Thoracic aorta (tissue), 2 donors: ENCODE measurements around the gene OR8D2. TPM values are rescaled to one million over a fixed set of nuclear protein-coding genes. Genes with fewer than 3 reads are reported as not detected.

Source experiments
- ATAC-seq: fragments of 150-250 bp; one replicate; pipeline ENCODE4 v1.8.0; 2017; ENCODE audit warnings: low read depth; ENCODE audit not compliant: insufficient number of reproducible peaks, low FRiP score
- DNase-seq: peaks from one replicate; pipeline ENCODE4 v3.0.0-alpha.2; 2020; ENCODE audit warnings: low spot score
- H3K27ac ChIP-seq, 2 donors: fragments of 200-600 bp; sonication (generic); 1 replicate in 1 of 2; 2 replicates in 1 of 2; pipeline ENCODE4 v1.5.1; 2016; ENCODE audit warnings: mild to moderate bottlenecking in 2 of 2, moderate library complexity in 2 of 2
- H3K27me3 ChIP-seq: fragments of 200-600 bp; sonication (generic); replicated peaks from 2 replicates; pipeline ENCODE4 v1.6.0; 2016; ENCODE audit warnings: mild to moderate bottlenecking; ENCODE audit not compliant: insufficient read depth
- H3K36me3 ChIP-seq: fragments of 200-600 bp; sonication (generic); one replicate; pipeline ENCODE4 v1.5.1; 2016
- H3K4me1 ChIP-seq, 2 donors: fragments of 200-600 bp; sonication (generic); 1 replicate in 1 of 2; 2 replicates in 1 of 2; pipeline versions ENCODE4 v1.5.1 to v1.6.0; 2016; ENCODE audit warnings: low read depth in 2 of 2, mild to moderate bottlenecking in 1 of 2; ENCODE audit not compliant: control insufficient read depth in 1 of 2
- H3K4me3 ChIP-seq: fragments of 200-600 bp; sonication (generic); 2 replicates; pipeline ENCODE4 v1.5.1; 2016; ENCODE audit warnings: mild to moderate bottlenecking
- H3K9me3 ChIP-seq: fragments of 200-600 bp; sonication (generic); 2 replicates; pipeline ENCODE4 v1.5.1; 2016
- total RNA-seq, 2 donors: library from RNA; depleted of rRNA; stranded (reverse); fragments of >200 nt; gene quantifications; one replicate each; pipeline versions ENCODE4 v1.1.0 to v1.2.3, GENCODE V29; 2016
- TF ChIP-seq, protein P1 (sequence below): fragments of 200-600 bp; sonication (generic); IDR thresholded peaks from one replicate; pipeline ENCODE4 v1.5.1; 2019; ENCODE audit warnings: antibody characterized with exemption

OR8D2 gene
- total RNA-seq, 2 donors from 2014 or later: not detected

DNA sequence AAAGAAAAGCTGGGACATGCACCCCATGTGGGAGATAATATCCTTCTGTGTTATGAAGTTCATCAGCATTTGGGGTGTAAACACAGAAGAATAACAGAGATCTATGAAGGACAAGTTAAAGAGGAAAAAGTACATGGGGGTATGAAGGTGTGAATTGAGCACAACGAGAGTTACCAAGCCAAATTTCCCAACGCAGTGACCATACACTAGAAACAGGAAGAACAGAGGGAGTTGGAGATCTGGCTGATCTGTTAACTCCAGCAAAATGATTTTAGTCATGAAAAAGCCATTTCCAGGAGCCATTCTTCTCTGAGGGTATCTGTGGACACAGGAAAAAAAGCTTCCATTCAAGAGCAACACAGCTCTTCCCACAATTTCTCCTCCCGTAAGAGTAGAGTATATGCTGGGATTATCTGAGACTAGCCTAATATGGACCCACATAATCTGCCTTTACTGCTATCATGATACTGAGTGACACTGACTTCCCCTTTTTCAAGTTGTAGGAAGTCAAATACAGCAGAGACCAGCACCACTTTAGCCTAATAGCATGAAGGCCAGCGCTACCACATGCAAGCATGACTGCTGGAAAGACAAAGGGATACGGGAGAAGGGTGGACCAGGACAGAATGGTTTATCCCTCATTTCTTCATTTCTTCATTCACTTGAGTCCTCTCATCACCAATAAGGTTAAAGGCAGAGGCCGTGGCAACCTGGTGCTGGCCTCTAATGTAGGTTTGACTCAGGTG lies 19.6 kb upstream of the OR8D2 start:
- Histone ChIP-seq H3K9me3 (no peaks in the 10 kb centered on the region), H3K27me3 (no peaks in the 10 kb centered on the region), H3K4me3 (no peak overlapping the region), H3K27ac (no peak overlapping the region), H3K36me3 (no peaks in the 10 kb centered on the region), H3K4me1 (no peaks in the 10 kb centered on the region)
- TF ChIP-seq, protein P1, sequence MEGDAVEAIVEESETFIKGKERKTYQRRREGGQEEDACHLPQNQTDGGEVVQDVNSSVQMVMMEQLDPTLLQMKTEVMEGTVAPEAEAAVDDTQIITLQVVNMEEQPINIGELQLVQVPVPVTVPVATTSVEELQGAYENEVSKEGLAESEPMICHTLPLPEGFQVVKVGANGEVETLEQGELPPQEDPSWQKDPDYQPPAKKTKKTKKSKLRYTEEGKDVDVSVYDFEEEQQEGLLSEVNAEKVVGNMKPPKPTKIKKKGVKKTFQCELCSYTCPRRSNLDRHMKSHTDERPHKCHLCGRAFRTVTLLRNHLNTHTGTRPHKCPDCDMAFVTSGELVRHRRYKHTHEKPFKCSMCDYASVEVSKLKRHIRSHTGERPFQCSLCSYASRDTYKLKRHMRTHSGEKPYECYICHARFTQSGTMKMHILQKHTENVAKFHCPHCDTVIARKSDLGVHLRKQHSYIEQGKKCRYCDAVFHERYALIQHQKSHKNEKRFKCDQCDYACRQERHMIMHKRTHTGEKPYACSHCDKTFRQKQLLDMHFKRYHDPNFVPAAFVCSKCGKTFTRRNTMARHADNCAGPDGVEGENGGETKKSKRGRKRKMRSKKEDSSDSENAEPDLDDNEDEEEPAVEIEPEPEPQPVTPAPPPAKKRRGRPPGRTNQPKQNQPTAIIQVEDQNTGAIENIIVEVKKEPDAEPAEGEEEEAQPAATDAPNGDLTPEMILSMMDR: no peak
- DNase-seq (no peak), ATAC-seq (no peak)

DNA sequence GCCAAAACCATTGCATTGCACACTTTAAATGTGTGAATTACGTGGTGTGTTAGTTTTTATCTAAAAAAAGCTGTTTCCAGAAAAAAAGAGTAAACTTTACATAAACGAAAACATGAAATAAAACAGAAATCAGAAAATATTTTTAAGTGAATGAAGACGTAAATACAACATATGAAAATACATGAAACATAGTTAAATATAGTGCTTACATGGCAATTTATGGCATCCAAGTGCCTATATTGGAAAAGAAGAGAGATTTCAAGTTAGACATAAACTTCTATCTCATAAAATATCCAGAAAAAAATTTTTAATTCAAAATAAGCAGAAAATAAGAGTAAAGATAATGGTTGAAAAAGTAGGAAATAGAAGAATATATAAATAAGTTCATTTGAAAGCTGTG lies 11.9 kb upstream of the OR8D2 start:
- Histone ChIP-seq H3K4me3 (no peak overlapping the region), H3K4me1 (no peaks in the 10 kb centered on the region), H3K36me3 (no peaks in the 10 kb centered on the region), H3K9me3 (no peaks in the 10 kb centered on the region), H3K27ac (no peak overlapping the region), H3K27me3 (no peaks in the 10 kb centered on the region)
- ATAC-seq (no peak), DNase-seq (no peak)
- TF ChIP-seq, protein P1: no peak

- ATAC-seq: no peak
- DNase-seq: no peak
- H3K4me3 ChIP-seq: no peak overlapping the region
- no peak overlapping the region for H3K27ac ChIP-seq
- H3K36me3 ChIP-seq: no peaks in the 10 kb centered on the region
- H3K27me3 ChIP-seq: no peaks in the 10 kb centered on the region
- no peaks in the 10 kb centered on the region for H3K4me1 ChIP-seq
- no peaks in the 10 kb centered on the region for H3K9me3 ChIP-seq
- TF ChIP-seq, protein P1: no peak
Observed at GRCh38 chr11:124329787-124330478, 9.9 kb upstream of the OR8D2 start.

- H3K27me3 ChIP-seq: no peaks in the 10 kb centered on the region
- no peaks in the 10 kb centered on the region for H3K4me1 ChIP-seq
Observed at GRCh38 chr11:124327775-124328174, 7.8 kb upstream of the OR8D2 start.

DNA sequence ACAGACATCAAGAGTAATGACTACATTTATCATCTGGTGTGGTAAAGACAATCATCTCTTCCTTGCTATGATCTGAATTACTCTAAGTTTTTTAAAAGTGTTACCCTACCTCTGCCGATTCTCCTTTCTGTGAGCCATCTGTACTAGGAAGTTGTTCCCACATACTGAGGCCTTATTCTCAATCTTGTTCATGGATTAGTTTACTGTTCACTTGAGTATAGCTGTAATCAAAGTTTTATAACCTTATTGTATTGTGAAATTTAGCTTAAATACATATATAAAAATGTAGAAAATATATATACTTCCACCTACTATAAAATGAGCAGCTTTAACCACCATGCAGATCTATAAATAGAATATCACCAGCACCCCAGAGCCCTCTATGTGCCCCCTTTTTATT lies 2.4 kb upstream of the OR8D2 start:
- Histone ChIP-seq H3K36me3 (no peaks in the 10 kb centered on the region), H3K4me3 (no peak overlapping the region), H3K9me3 (no peaks in the 10 kb centered on the region), H3K27ac (no peak overlapping the region), H3K27me3 (no peaks in the 10 kb centered on the region), H3K4me1 (no peaks in the 10 kb centered on the region)
- ATAC-seq (no peak), DNase-seq (no peak)
- TF ChIP-seq, protein P1: no peak

More at GRCh38 chr11:124327775-124328174, 7.8 kb upstream of the OR8D2 start:
- Histone ChIP-seq H3K4me3 (no peak overlapping the region), H3K36me3 (no peaks in the 10 kb centered on the region), H3K27ac (no peak overlapping the region), H3K9me3 (no peaks in the 10 kb centered on the region)
- TF ChIP-seq, protein P1: no peak
- DNase-seq (no peak), ATAC-seq (no peak)
